Measurements from ENCODE around the gene CD36.
"Not testable (repeated sequence)": the region's sequence is repeated elsewhere in the genome, so short reads cannot be mapped to it uniquely, and the experiment has no call there.

CD36 gene

DNA sequence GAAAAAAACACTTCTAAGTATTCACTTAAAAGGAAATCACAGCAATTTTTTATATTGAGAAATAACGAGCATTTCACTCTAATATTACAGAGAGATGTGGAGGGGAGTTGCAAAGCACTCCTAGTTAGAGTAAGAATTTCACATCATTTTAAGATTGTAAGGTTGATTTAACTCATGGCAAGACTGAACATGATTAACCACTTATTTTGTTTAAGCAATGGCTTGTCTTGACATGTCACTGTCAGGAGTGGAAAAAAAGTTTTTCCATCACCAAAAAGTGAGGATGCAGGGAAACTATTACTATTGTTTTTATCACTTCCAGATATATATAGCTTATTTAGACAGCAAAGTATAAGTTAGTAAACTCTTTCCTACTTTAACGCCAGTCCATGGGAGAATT lies 27.1 kb downstream of the CD36 start (continued):
- TF ChIP-seq ZFP3 (CRISPR knock-in tag; IDR thresholded peaks at IDR 0.05), result no peak
- TF ChIP-seq OSR1 (CRISPR knock-in tag; IDR thresholded peaks at IDR 0.05), result no peak
- TF ChIP-seq, protein P1, sequence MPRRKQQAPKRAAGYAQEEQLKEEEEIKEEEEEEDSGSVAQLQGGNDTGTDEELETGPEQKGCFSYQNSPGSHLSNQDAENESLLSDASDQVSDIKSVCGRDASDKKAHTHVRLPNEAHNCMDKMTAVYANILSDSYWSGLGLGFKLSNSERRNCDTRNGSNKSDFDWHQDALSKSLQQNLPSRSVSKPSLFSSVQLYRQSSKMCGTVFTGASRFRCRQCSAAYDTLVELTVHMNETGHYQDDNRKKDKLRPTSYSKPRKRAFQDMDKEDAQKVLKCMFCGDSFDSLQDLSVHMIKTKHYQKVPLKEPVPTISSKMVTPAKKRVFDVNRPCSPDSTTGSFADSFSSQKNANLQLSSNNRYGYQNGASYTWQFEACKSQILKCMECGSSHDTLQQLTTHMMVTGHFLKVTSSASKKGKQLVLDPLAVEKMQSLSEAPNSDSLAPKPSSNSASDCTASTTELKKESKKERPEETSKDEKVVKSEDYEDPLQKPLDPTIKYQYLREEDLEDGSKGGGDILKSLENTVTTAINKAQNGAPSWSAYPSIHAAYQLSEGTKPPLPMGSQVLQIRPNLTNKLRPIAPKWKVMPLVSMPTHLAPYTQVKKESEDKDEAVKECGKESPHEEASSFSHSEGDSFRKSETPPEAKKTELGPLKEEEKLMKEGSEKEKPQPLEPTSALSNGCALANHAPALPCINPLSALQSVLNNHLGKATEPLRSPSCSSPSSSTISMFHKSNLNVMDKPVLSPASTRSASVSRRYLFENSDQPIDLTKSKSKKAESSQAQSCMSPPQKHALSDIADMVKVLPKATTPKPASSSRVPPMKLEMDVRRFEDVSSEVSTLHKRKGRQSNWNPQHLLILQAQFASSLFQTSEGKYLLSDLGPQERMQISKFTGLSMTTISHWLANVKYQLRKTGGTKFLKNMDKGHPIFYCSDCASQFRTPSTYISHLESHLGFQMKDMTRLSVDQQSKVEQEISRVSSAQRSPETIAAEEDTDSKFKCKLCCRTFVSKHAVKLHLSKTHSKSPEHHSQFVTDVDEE (CRISPR knock-in tag; IDR thresholded peaks at IDR 0.05), result no peak

DNA sequence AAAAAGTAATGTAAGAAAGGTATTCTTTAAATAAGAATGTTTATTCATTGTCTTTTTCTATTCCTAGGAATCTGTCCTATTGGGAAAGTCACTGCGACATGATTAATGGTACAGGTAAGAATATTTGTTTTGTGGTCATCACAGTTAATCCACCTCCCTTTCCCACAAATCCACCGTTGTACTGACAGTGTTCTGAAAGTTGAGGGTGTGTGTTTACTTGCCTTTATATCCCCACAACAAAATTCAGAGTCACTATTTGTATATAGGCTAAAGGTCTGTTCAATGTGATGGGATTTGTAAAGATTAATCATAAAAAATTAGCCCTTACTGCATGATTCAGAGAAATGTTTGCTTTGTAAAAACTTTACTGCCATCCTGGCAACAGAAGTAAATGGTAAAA lies 27.9 kb downstream of the CD36 start:
- no peak for ATAC-seq
- TF ChIP-seq ZNF8 (CRISPR knock-in tag; IDR thresholded peaks at IDR 0.05), result no peak
- TF ChIP-seq GLIS3 (CRISPR knock-in tag; IDR thresholded peaks at IDR 0.05), result no peak
- no peak for TF ChIP-seq ZFP30 (CRISPR knock-in tag; IDR thresholded peaks at IDR 0.05)
- no peak for TF ChIP-seq ARNTL (CRISPR knock-in tag; IDR thresholded peaks at IDR 0.05; ENCODE audit: borderline replicate concordance, low read depth)
- no peak for TF ChIP-seq ISL1 (CRISPR knock-in tag; IDR thresholded peaks at IDR 0.05)
- TF ChIP-seq TCF4 (CRISPR knock-in tag; IDR thresholded peaks at IDR 0.05; ENCODE audit: borderline replicate concordance), result no peak
- TF ChIP-seq ESRRG (CRISPR knock-in tag; IDR thresholded peaks at IDR 0.05), result no peak

DNA sequence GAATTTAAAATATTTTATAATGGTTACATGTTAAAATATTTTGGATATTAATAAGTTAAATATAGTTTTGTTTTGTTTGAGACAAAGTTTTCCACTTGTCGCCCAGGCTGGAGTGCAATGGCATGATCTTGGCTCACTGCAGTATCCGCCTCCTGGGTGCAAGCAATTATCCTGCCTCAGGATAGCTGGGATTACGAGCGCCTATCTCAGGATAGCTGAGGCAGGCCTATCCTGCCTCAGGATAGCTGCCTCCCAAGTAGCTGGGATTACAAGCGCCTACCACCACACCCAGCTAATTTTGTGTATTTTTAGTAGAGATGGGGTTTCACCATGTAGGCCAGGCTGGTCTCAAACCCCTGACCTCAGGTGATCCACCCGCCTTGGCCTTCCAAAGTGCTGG lies 30.9 kb downstream of the CD36 start:
- not testable (repeated sequence) for ATAC-seq

DNA sequence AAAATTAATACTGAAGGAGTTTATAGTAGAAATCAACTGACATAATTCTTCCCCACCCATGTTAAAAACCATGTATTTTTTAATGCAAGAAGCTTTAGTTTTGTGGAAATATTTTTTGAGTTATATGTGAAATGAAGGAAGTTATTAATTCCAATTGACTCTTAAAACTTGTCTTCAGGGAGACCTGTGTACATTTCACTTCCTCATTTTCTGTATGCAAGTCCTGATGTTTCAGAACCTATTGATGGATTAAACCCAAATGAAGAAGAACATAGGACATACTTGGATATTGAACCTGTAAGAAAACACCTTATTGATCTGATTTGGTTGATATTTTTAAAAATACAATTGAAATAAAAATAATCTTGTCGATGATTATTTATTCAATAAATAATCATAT lies 33.3 kb downstream of the CD36 start:
- TF ChIP-seq, protein P1 (CRISPR knock-in tag; IDR thresholded peaks at IDR 0.05), result no peak
- TF ChIP-seq TCF4 (CRISPR knock-in tag; IDR thresholded peaks at IDR 0.05; ENCODE audit: borderline replicate concordance) (no peak), ZC3H10 (CRISPR knock-in tag; IDR thresholded peaks at IDR 0.05) (no peak), ZNF8 (CRISPR knock-in tag; IDR thresholded peaks at IDR 0.05) (no peak), ARNTL (CRISPR knock-in tag; IDR thresholded peaks at IDR 0.05; ENCODE audit: borderline replicate concordance, low read depth) (no peak), POU6F1 (CRISPR knock-in tag; IDR thresholded peaks at IDR 0.05; ENCODE audit: borderline replicate concordance, low read depth) (no peak), BACH2 (CRISPR knock-in tag; IDR thresholded peaks at IDR 0.05; ENCODE audit: borderline replicate concordance) (no peak), ZFP30 (CRISPR knock-in tag; IDR thresholded peaks at IDR 0.05) (no peak), PATZ1 (CRISPR knock-in tag; IDR thresholded peaks at IDR 0.05; ENCODE audit: borderline replicate concordance) (no peak), CREB5 (CRISPR knock-in tag; IDR thresholded peaks at IDR 0.05; ENCODE audit: low read depth) (no peak), PPARA (CRISPR knock-in tag; IDR thresholded peaks at IDR 0.05; ENCODE audit: borderline replicate concordance) (no peak), SNAI2 (CRISPR knock-in tag; IDR thresholded peaks at IDR 0.05) (no peak), RARB (CRISPR knock-in tag; IDR thresholded peaks at IDR 0.05) (no peak), GLIS3 (CRISPR knock-in tag; IDR thresholded peaks at IDR 0.05) (no peak)
- TF ChIP-seq, protein P2, sequence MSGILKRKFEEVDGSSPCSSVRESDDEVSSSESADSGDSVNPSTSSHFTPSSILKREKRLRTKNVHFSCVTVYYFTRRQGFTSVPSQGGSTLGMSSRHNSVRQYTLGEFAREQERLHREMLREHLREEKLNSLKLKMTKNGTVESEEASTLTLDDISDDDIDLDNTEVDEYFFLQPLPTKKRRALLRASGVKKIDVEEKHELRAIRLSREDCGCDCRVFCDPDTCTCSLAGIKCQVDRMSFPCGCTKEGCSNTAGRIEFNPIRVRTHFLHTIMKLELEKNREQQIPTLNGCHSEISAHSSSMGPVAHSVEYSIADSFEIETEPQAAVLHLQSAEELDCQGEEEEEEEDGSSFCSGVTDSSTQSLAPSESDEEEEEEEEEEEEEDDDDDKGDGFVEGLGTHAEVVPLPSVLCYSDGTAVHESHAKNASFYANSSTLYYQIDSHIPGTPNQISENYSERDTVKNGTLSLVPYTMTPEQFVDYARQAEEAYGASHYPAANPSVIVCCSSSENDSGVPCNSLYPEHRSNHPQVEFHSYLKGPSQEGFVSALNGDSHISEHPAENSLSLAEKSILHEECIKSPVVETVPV (CRISPR knock-in tag; IDR thresholded peaks at IDR 0.05), result no peak

More for the DNA sequence above, 33.3 kb downstream of the CD36 start:
- no peak for ATAC-seq

Data from SK-N-SH treated with all-trans-retinoic acid at 6 μM for 48 hours (cell line).